NCI-H2171 treated with DMSO at 0.1 percent for 48 hours (cell line): ENCODE data around the gene CNFN.

Experiments
- DNase-seq: peaks from one replicate; lab custom pipeline; 2025; lab: John Stamatoyannopoulos, UW

CNFN gene

DNA sequence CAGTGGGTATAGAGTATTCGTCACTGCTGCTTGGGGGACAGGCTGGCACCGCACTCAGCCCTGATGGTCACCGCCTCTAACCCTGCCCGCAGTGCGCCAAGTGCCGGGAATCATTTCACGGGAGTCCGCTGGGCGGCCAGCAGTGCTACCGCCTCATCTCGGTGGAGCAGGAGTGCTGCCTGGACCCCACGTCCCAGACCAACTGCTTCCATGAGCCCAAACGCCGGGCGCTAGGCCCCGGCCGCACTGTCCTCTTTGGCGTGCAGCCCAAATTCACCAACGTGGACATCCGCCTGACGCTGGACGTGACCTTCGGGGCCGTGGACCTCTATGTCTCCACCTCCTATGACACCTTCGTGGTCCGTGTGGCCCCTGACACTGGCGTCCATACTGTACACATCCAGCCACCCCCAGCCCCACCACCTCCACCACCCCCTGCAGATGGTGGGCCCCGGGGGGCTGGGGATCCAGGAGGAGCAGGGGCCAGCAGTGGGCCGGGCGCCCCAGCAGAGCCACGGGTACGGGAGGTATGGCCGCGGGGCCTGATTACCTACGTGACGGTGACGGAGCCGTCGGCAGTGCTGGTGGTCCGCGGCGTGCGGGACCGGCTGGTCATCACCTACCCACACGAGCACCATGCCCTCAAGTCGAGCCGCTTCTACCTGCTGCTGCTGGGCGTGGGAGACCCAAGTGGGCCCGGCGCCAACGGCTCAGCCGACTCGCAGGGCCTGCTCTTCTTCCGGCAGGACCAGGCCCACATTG lies 14.5 kb downstream of the CNFN start:
- DNase-seq = no peak

GRCh38 chr19:42374826-42375376 lies 15.2 kb downstream of the CNFN start:
- no peak for DNase-seq

DNA sequence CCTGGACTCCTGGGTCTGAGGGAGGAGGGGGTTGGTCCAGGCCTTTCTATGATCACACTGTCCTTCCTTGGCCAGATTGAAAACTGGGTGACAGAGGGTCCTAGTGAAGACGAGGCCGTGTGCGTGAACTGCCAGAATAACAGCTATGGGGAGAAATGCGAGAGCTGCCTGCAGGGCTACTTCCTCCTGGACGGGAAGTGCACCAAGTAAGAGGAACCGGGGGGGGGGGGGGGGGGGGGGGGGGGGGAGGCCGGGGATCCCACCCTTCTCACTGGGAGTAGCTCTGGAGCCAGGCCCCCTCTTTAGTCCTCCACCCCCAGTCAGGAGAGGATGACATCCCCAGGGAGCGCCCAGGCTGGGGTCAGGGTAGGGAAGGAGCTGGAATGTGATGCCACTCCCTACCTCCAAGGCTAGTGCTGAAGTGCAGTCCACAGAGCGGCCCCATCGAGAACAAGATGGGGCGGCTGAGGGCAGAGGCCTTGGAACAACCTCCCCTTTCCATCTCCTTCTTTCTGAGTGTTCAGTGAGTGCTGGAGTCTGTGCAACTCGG lies 19.4 kb downstream of the CNFN start:
- DNase-seq = no peak

DNA sequence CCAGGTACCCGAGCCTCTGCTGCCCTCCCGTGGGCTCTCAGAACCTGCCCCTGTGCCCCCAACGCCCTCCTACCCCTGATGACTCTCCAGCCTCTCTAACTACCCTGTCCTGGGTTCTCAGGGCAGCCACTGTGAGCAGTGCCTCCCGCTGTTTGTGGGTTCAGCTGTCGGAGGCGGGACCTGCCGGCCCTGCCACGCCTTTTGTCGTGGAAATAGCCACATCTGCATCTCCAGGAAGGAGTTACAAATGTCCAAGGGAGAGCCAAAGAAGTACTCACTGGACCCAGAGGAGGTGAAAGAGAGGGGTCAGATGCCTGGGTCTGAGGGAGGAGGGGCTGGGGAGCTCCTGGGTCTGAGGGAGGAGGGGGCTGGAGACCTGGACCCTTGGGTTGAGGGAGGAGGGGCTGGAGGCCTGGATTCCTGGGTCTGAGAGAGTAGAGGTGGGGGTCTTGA lies 20.0 kb downstream of the CNFN start:
- DNase-seq = no peak

DNA sequence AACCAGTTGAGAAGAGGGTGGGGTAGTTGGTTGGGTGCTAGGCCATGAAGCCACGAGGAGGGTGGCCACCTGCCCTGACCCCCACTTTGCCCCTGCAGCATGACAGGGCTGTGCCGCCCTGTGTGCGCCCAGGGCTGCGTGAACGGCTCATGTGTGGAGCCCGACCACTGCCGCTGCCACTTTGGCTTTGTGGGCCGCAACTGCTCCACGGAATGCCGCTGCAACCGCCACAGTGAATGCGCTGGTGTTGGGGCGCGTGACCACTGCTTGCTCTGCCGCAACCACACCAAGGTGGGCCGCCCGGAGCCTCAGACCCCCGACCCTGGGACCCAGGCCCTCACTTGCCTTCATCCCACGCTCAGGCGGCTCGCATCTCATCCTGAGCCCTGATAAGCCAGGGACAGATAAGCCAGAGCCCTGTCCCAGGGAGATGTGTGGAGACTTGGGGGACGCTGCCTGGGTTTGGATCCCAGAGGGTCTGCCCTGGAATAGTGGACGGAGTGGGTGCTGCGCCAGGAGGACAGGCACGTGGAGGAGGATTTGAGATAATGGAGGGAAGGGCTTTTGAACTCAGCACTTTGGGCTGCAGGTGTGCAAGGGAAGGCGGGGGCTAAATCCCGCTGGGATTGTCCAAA lies 20.5 kb downstream of the CNFN start:
- DNase-seq = no peak

DNA sequence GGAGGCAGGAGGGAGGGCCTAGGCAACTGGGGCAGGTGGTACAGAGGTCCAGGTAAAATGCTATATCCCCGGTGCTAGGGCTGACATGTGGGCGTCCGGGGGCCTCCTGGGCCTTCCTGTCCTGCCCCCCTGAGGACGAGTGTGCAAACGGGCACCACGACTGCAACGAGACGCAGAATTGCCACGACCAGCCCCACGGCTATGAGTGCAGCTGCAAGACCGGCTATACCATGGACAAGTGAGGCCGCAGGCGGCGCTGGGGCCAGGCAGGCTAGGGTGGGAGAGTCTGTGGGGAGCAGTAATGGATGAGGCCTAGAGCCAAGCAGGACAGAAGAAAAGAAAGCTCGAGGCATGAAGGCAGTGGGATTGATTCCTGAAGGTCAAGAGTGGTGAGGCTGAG lies 21.3 kb downstream of the CNFN start:
- DNase-seq = no peak

- DNase-seq = no peak
These were observed 21.7 kb downstream of the CNFN start for GRCh38 chr19:42368360-42368759.

- DNase-seq = no peak
These were observed 22.2 kb downstream of the CNFN start for GRCh38 chr19:42367929-42368328.

DNA sequence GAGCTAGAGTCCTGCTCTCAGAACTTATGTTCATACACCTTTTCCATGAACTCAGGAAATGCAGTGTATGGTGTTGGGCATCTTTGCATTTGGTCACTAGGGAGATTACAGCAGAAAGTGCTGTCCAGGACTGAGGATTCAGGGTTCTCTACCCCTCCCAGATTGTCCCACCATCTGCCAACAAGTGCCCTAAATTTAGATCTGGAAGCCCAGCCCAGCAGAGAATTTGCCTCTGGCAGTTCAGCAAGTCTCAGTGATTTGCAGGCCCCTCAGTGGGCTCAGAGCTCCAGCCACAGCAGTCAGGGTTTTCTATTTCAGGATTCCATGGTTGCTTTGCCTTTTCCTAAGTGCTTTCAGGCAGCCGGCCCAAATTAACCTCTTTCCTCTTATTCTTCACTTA lies 23.4 kb downstream of the CNFN start:
- no peak for DNase-seq

DNA sequence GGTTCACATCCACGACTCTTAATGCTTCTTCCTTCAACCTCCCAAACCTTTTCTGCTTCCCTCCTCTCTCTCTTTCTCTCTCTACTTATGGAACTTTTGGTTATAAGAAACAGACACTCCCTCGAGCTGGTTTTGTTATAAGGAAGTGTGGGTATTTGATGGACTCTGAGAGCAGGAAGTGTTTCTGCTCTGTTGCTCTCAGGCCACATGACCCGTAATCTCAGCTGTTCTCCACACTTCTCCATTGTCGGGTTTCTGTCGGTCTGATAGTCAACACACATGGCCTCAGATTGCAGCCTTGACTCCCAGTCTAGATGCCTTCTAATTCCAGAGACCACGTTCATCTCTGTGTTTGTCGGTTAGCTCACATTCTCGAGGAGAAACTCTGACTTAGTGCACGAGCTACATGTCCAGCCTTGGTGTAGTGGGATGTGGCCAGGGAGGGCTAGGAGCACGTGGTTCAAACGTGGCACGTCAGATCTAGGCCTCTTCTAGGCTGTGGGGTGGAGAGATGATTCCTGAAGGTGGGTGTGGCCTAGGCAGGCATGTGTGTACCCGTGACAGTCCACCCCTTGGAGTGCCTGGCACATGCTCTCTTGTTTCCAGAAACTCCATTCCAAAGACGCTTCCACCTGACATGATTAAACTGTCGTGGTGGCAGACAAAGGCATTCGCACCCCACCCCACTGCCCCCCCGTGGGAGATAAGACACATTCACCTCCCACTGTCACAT lies 26.3 kb downstream of the CNFN start:
- DNase-seq = no peak

DNA sequence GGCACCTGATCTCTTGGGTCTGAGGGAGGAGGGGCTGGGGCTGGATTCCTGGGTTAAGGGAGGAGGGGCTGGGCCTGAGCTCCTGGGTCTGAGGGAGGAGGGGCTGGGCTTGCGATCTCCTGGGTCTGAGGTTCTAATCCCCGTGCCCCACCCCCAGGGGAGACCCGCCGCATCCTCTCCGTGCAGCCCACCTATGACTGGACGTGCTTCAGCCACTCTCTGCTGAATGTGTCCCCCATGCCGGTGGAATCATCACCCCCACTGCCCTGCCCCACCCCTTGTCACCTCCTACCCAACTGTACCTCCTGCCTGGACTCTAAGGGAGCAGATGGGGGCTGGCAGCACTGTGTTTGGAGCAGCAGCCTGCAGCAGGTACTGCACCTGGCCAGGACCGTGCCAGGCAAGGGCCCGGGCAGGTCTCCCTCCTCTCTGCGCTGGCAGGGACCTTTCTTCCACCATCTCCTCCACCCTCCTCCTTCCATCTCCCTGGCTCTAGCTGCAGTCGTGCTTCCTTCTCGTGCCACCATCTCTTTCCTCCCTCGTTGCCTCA lies 27.1 kb downstream of the CNFN start:
- DNase-seq = no peak

- no peak for DNase-seq
These were observed 27.8 kb downstream of the CNFN start for GRCh38 chr19:42362342-42362741.

DNA sequence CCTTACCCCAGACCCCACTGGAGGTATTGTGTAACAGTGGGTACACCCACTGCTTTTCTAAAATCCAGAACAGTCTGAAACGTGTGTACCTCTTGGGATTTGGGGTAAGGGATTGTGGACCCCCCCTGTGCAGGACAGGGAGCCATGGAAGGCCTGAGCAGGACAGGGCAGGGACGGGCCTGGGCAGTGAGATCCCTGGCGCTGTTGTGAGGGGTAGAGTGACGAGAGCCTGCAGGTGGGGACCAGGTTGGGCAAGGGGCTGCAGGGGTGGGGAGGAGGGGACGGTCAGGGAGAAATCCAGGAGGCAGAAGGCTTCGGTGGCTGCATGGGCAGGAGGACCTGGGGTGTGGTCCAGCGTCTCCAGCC lies 28.6 kb downstream of the CNFN start:
- DNase-seq = no peak

DNA sequence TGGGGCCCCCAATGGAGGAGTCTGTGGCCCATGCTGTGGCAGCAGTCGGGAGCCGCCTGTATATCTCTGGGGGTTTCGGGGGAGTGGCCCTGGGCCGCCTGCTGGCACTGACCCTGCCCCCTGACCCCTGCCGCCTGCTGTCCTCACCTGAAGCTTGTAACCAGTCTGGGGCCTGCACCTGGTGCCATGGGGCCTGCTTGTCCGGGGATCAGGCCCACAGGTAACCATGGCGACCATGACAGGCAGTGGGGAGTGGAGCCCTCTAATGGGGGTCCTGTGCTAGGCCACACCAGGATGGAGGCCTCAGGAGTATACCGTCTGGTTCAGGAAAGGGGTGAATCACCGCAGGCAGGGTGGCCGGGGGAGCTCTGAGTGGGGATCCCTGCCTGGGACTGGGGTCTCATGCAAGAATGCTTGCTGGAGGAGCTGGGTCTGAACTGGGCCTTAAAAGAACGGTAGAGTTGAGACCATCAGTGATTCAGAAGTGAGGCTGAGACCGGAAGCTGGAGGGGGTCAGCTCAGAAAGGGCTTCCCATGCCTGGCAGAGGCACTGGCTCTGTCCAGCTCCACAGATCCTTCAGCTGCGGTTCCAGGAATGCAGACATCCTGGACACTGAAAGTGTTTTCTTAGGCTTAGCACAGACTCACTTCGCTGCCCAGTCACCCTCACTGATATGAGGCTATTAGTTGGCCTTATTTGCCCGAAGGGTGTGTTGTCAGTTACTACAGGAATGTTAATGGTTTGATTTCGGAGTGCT lies 29.1 kb downstream of the CNFN start:
- DNase-seq = no peak

GRCh38 chr19:42357290-42357689 lies 32.8 kb downstream of the CNFN start:
- DNase-seq = no peak

DNA sequence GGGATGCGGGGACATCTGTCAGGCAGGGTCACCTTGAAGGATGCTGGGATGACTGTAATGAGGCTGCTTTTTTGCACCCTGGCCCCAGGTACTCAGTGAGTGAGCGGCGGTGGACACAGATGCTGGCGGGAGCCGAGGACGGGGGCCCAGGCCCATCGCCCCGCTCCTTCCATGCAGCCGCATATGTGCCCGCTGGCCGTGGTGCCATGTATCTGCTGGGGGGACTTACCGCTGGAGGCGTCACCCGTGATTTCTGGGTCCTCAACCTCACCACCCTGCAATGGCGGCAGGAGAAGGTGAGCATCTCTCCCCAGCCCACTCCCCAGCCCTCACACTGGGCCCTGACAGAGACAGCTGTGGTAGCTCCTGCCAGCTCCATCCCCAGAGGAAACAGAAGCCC lies 33.4 kb downstream of the CNFN start:
- DNase-seq = no peak

DNA sequence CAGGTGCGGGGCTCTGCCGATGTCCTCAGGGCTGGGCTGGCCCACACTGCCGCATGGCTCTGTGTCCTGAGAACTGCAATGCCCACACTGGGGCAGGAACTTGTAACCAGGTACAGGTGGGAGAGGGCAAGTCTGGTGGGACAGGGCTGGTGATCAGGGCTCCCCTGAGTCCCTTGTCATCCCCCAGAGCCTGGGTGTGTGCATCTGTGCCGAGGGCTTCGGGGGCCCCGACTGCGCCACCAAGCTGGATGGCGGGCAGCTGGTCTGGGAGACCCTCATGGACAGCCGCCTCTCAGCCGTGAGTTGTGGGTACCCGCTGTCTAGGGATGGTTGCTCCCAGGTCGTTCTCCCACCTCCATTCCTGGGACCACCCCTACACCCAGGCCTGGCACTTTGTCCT lies 34.2 kb downstream of the CNFN start:
- DNase-seq = no peak

GRCh38 chr19:42353341-42354015 lies 36.6 kb downstream of the CNFN start:
- no peak for DNase-seq

GRCh38 chr19:42352301-42353259 lies 37.5 kb downstream of the CNFN start:
- DNase-seq = peak; percentile 50
